ENCODE data around the gene INO80B.

DNA sequence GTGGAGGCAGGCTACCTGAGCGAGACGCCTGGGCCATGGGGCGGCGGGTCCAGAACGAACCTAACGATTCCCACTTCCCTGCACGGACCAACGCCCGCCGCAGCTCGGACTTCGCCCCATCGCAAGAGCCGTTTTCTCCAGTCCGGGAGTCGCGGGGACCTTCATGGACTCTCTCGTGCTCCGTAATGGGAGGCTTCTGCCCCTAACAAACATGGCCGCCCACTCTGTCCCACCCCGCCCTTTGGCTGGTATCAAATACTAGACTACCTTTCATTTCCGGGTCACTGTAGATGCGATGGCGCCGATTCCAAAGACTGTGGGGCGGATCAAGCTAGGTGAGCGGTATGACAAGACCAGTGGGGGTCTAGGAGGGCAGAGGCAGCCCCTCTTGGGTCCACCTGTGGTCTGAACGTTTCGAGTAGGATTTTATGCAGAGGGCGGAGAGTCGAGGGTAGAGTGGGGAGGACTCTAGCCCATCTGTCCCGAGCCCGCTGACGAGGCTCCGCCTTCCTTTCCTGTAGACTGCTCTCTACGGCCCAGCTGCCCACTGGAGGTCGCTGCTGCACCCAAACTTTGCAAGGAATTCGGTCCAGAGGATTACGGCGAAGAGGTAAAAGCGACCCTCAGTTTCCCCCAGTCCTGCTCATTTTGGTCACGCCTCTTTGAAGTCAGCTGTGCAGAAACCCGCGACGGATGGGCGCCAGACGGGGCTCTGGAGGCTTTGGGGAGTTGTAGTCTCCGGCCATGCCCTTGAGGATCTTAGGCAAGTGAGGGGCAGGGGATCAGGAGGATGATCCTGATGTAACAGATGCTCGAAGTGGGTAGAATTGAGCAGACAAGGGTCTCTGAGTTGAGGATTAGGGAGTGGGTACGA lies 28.2 kb downstream of the INO80B start, which contains the start of the genes CCDC142 and TTC31:
- TF ChIP-seq XRCC4 (IDR thresholded peaks at IDR 0.05; ENCODE audit: extremely low read depth, insufficient read depth, insufficient read length) (no peak), PML (IDR thresholded peaks at IDR 0.05; ENCODE audit: low read length) (peak; percentile 68), HMG20B (CRISPR knock-in tag; IDR thresholded peaks at IDR 0.05) (no peak), RNF219 (CRISPR knock-in tag; IDR thresholded peaks at IDR 0.05) (no peak), NCOA1 (IDR thresholded peaks at IDR 0.05; ENCODE audit: low read depth) (no peak), EP300 (IDR thresholded peaks at IDR 0.05; ENCODE audit: low read length) (0 out of 2 replicates have a peak, but pooled peaks have one; percentile 1), CBX3 (IDR thresholded peaks at IDR 0.05; ENCODE audit: borderline replicate concordance in 1 of 2, low read length in 2 of 2) (no peak), TBP (optimal IDR thresholded peaks at IDR 0.05; ENCODE audit: low read depth, low read length) (peak; percentile 84), USF2 (CRISPR knock-in tag; IDR thresholded peaks at IDR 0.05) (no peak)
- TF ChIP-seq, protein P1, sequence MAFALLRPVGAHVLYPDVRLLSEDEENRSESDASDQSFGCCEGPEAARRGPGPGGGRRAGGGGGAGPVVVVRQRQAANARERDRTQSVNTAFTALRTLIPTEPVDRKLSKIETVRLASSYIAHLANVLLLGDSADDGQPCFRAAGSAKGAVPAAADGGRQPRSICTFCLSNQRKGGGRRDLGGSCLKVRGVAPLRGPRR (CRISPR knock-in tag; IDR thresholded peaks at IDR 0.05), result no peak
- TF ChIP-seq, protein P2, sequence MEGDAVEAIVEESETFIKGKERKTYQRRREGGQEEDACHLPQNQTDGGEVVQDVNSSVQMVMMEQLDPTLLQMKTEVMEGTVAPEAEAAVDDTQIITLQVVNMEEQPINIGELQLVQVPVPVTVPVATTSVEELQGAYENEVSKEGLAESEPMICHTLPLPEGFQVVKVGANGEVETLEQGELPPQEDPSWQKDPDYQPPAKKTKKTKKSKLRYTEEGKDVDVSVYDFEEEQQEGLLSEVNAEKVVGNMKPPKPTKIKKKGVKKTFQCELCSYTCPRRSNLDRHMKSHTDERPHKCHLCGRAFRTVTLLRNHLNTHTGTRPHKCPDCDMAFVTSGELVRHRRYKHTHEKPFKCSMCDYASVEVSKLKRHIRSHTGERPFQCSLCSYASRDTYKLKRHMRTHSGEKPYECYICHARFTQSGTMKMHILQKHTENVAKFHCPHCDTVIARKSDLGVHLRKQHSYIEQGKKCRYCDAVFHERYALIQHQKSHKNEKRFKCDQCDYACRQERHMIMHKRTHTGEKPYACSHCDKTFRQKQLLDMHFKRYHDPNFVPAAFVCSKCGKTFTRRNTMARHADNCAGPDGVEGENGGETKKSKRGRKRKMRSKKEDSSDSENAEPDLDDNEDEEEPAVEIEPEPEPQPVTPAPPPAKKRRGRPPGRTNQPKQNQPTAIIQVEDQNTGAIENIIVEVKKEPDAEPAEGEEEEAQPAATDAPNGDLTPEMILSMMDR (IDR thresholded peaks at IDR 0.05 in 2 of 3, conservative IDR thresholded peaks at IDR 0.05 in 1 of 3; ENCODE audit: insufficient read depth in 2 of 3, low read depth in 1 of 3, low read length in 3 of 3), result peak; percentile 86 to 95 (median 92)

Data from K562 (cell line).